ENCODE measurements around the gene PLOD3.

The PLOD3 gene

DNA sequence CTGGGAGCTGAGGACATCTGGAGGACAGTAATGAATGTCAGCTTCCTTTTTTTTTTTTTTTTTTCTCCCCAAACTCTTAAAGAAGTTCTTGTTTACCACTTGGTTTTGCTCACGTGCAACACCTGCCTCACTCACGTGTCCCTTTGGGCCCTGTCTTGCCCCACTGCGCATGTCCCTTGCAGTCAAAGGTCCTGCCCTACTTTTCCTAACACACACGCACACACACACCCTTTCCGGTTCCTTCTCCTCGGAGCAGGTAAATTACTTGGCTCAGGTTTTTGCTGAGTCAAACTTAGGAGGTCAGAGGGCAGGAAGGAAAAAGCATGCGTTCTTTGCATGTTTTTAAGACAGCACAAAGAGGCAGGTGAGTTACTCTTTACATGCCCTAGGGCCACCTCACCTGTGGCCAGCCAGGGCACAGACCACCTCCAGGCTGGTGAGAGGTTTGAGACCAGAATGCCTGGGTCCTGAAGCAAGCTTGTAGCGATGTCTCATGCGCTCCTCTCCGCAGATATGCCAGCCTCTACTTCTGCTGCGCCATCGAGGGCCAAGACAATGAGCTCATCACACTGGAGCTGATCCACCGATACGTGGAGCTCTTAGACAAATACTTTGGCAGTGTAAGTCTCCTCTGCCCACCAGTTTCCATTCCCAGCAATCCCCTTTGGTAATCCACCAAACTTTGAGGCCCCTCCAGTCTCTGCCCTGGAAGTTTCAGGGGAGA is 60.4 kb downstream of the PLOD3 start:
- H3K27me3 ChIP-seq (replicated peaks; ENCODE audit: control insufficient read depth, insufficient read depth, low read length, poor library complexity, severe bottlenecking), result peaks cover 10% of the 10 kb centered on the region
- DNase-seq, result no peak

DNA sequence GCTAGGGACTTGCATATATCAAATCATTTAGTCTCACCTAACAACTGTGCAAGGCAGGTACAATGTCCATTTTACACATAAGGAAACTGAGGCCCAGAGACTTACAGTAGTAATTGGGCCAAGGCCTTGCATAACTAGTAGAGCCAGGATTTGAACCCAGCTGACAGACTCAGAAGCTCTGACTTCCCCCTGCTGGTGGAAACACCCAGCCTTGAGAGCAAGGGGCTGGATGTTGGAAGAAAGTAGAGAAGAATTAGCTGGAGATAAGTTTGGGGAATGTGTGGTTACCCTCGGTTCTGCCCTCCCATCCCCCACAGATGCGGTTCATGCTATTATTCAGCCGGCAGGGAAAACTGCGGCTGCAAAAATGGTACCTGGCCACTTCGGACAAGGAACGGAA is 61.1 kb downstream of the PLOD3 start:
- Histone ChIP-seq H3K4me1 (ENCODE audit: control insufficient read depth, insufficient read depth, low read length, poor library complexity, severe bottlenecking) (peaks cover 18% of the 10 kb centered on the region), H3K4me3 (ENCODE audit: insufficient read depth, low read depth, low read length, poor library complexity, severe bottlenecking) (no peak overlapping the region), H3K36me3 (ENCODE audit: control insufficient read depth, insufficient read depth, low read length) (peaks cover 11% of the 10 kb centered on the region), H3K27me3 (replicated peaks; ENCODE audit: control insufficient read depth, insufficient read depth, low read length, poor library complexity, severe bottlenecking) (peaks cover 2% of the 10 kb centered on the region), H3K9me3 (ENCODE audit: control insufficient read depth, low read length) (no peaks in the 10 kb centered on the region), H3K27ac (ENCODE audit: insufficient read depth, low read length, poor library complexity, severe bottlenecking) (no peak overlapping the region)
- no peak for DNase-seq

More for the DNA sequence above, 60.4 kb downstream of the PLOD3 start:
- peaks cover 18% of the 10 kb centered on the region for H3K4me1 ChIP-seq (ENCODE audit: control insufficient read depth, insufficient read depth, low read length, poor library complexity, severe bottlenecking)
- peaks cover 11% of the 10 kb centered on the region for H3K36me3 ChIP-seq (ENCODE audit: control insufficient read depth, insufficient read depth, low read length)
- H3K9me3 ChIP-seq (ENCODE audit: control insufficient read depth, low read length), result no peaks in the 10 kb centered on the region
- no peak overlapping the region for H3K27ac ChIP-seq (ENCODE audit: insufficient read depth, low read length, poor library complexity, severe bottlenecking)
- no peak overlapping the region for H3K4me3 ChIP-seq (ENCODE audit: insufficient read depth, low read depth, low read length, poor library complexity, severe bottlenecking)

Measured in effector memory CD4-positive, alpha-beta T cell (primary cell).